ENCODE results near the gene RHCE. TPM values are rescaled to one million over a fixed set of nuclear protein-coding genes. Genes with fewer than 3 reads are reported as not detected.

The RHCE gene
- polyA plus RNA-seq, 1 experiment: 0.59 TPM

Other genes with a start within 250 kb of the RHCE start
- gene SYF2, start 188.3 kb downstream of the RHCE start, polyA plus RNA-seq (2011; rRNA removed): 15.0 and 32.6 TPM in 2 replicates
- 59.7 and 70.4 TPM in 2 replicates for gene RSRP1, start 173.4 kb downstream of the RHCE start, polyA plus RNA-seq (2011; rRNA removed)
- gene RHD, start 148.3 kb downstream of the RHCE start, polyA plus RNA-seq (2011; rRNA removed): 0.10 and 0.12 TPM in 2 replicates
- 55.8 and 143 TPM in 2 replicates for gene TMEM50A, start 82.5 kb downstream of the RHCE start, polyA plus RNA-seq (2011; rRNA removed)
- 9.5 and 12.6 TPM in 2 replicates for gene MACO1, start 10.1 kb upstream of the RHCE start, polyA plus RNA-seq (2011; rRNA removed)
- 17.1 and 27.2 TPM in 2 replicates for gene LDLRAP1, start 122.8 kb upstream of the RHCE start, polyA plus RNA-seq (2011; rRNA removed)
- gene MAN1C1, start 196.0 kb upstream of the RHCE start, polyA plus RNA-seq (2011; rRNA removed): 0.98 and 1.1 TPM in 2 replicates